Bronchial epithelial cell (primary cell): ENCODE measurements around the gene ANGPT4. TPM values are rescaled to one million over a fixed set of nuclear protein-coding genes. Genes with fewer than 3 reads are reported as not detected.

Experiments used
- DNase-seq: peaks from one replicate; pipeline ENCODE4 v3.0.0-alpha.2; 2010; ENCODE audit warnings: low read depth
- FAIRE-seq: peaks from 2 replicates; lab custom pipeline; 2011; peaks lifted over from hg19 to GRCh38; lab: Jason Lieb, UNC
- H3K27me3 ChIP-seq: 2 replicates; pipeline ENCODE4 v1.5.1; 2011; ENCODE audit warnings: low read length; ENCODE audit not compliant: control insufficient read depth, insufficient read depth
- H3K36me3 ChIP-seq: 2 replicates; pipeline ENCODE4 v1.5.1; 2011; ENCODE audit warnings: low read length; ENCODE audit not compliant: control insufficient read depth, insufficient read depth
- H3K4me3 ChIP-seq: 2 replicates; pipeline ENCODE4 v1.5.1; 2011; ENCODE audit warnings: mild to moderate bottlenecking, low read depth, low read length, control low read depth
- CTCF ChIP-seq: IDR thresholded peaks from 2 replicates; pipeline ENCODE4 v1.5.1; 2011; ENCODE audit warnings: mild to moderate bottlenecking, moderate library complexity, low read length, control low read depth, inconsistent platforms; ENCODE audit not compliant: insufficient read depth, severe bottlenecking
- total RNA-seq: library from RNA; depleted of rRNA; stranded (reverse); fragments of >200 nt; gene quantifications from 2 replicates; pipeline ENCODE4 v1.2.1, GENCODE V29; 2014

Gene ANGPT4
- total RNA-seq, 1 donor from 2014 or later, result not detected

- H3K4me3 ChIP-seq, result no peak overlapping the region
- DNase-seq, result no peak
- no peaks in the 10 kb centered on the region for H3K36me3 ChIP-seq
- no peak for FAIRE-seq
- no peak for TF ChIP-seq CTCF
- peaks cover 3% of the 10 kb centered on the region for H3K27me3 ChIP-seq
These were observed 39.0 kb upstream of the ANGPT4 start for GRCh38 chr20:955111-955510.

- TF ChIP-seq CTCF, result peak; percentile 46
- H3K4me3 ChIP-seq, result no peak overlapping the region
- H3K36me3 ChIP-seq, result no peaks in the 10 kb centered on the region
- H3K27me3 ChIP-seq, result peaks cover 3% of the 10 kb centered on the region
- DNase-seq (peak; percentile 1), FAIRE-seq (no peak)
These were observed 37.6 kb upstream of the ANGPT4 start for GRCh38 chr20:953742-954141.

- TF ChIP-seq CTCF, result no peak
- FAIRE-seq (no peak), DNase-seq (no peak)
- no peaks in the 10 kb centered on the region for H3K36me3 ChIP-seq
- peaks cover 1% of the 10 kb centered on the region for H3K27me3 ChIP-seq
- no peak overlapping the region for H3K4me3 ChIP-seq
These were observed 36.2 kb upstream of the ANGPT4 start for GRCh38 chr20:952196-952795.

- no peak for FAIRE-seq
- H3K27me3 ChIP-seq, result peaks cover 1% of the 10 kb centered on the region
- TF ChIP-seq CTCF, result no peak
- no peak for DNase-seq
- H3K4me3 ChIP-seq, result no peak overlapping the region
- no peaks in the 10 kb centered on the region for H3K36me3 ChIP-seq
These were observed 35.4 kb upstream of the ANGPT4 start for GRCh38 chr20:951384-952169.

- H3K36me3 ChIP-seq, result no peaks in the 10 kb centered on the region
- no peaks in the 10 kb centered on the region for H3K27me3 ChIP-seq
- TF ChIP-seq CTCF, result no peak
- DNase-seq, result no peak
- no peak overlapping the region for H3K4me3 ChIP-seq
- no peak for FAIRE-seq
These were observed 33.6 kb upstream of the ANGPT4 start for GRCh38 chr20:949717-950116.

GRCh38 chr20:946826-947225 is 30.7 kb upstream of the ANGPT4 start:
- no peak for DNase-seq
- no peaks in the 10 kb centered on the region for H3K27me3 ChIP-seq
- FAIRE-seq, result no peak

More at GRCh38 chr20:946826-947225, 30.7 kb upstream of the ANGPT4 start:
- Histone ChIP-seq H3K4me3 (no peak overlapping the region), H3K36me3 (no peaks in the 10 kb centered on the region)
- TF ChIP-seq CTCF, result no peak
